DND-41 (cell line): ENCODE data around the gene UBL7.

Source experiments
- CTCF ChIP-seq: IDR thresholded peaks from 2 replicates; pipeline ENCODE4 v1.5.1; 2012; ENCODE audit warnings: borderline replicate concordance, low read length, moderate library complexity, mild to moderate bottlenecking; ENCODE audit not compliant: poor library complexity, severe bottlenecking; ENCODE audit errors: extremely low read depth
- EZH2 ChIP-seq: IDR thresholded peaks from 3 replicates; pipeline ENCODE4 v1.6.1; 2012; ENCODE audit warnings: borderline replicate concordance, low read depth, mild to moderate bottlenecking, moderate library complexity, low read length, inconsistent platforms; ENCODE audit not compliant: severe bottlenecking

GRCh38 chr15:74411686-74412085, 49.3 kb downstream of the UBL7 start:
- TF ChIP-seq EZH2: no peak
- no peak for TF ChIP-seq CTCF
